Measurements from ENCODE around the gene ACTR1B. TPM values are rescaled to one million over a fixed set of nuclear protein-coding genes. Genes with fewer than 3 reads are reported as not detected.
"Not testable (repeated sequence)": the region's sequence is repeated elsewhere in the genome, so short reads cannot be mapped to it uniquely, and the experiment has no call there.

The ACTR1B gene
- polyA plus RNA-seq, 1 of the 3 experiments (the other 2 are of a cell fraction), result 51.5 TPM

DNA sequence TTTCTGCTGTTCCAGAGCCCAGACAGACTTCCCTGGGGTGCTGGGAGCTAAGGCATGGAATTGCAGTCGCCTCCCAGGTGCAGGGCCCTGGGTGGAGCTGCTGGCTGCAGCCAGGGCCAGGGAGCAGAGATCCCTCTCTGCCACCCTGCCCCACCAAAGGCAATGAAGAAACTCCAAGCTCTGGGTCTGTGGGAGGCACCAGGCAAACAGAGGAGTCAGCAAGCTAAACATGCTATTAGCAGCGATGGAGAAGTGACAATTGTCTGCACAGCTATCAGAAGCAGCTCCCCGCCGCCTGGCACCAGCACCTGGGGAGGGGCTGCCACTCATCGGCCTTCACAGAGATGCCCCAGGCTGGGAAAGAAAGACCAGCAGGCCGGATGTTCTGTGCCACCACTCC is 45.9 kb downstream of the ACTR1B start (continued):
- TF ChIP-seq USF2 (IDR thresholded peaks at IDR 0.05; ENCODE audit: borderline replicate concordance, low read depth, low read length) (no peak), MEF2A (IDR thresholded peaks at IDR 0.05; ENCODE audit: borderline replicate concordance, low read depth) (no peak), FOXM1 (IDR thresholded peaks at IDR 0.05; ENCODE audit: low read depth) (no peak), JUND (IDR thresholded peaks at IDR 0.05) (no peak), GABPA (IDR thresholded peaks at IDR 0.05; ENCODE audit: low read depth) (no peak), FOSL2 (IDR thresholded peaks at IDR 0.05; ENCODE audit: borderline replicate concordance, low read depth) (no peak), ZBTB33 (IDR thresholded peaks at IDR 0.05; ENCODE audit: borderline replicate concordance, low read depth) (no peak), ELF1 (IDR thresholded peaks at IDR 0.05) (no peak)
- TF ChIP-seq, protein P1, sequence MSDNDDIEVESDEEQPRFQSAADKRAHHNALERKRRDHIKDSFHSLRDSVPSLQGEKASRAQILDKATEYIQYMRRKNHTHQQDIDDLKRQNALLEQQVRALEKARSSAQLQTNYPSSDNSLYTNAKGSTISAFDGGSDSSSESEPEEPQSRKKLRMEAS (IDR thresholded peaks at IDR 0.05; ENCODE audit: low read depth), result no peak

GRCh38 chr2:97615746-97616145 is 48.1 kb downstream of the ACTR1B start:
- H2AFZ ChIP-seq (ENCODE audit: low read depth); H3F3A ChIP-seq (replicated peaks; ENCODE audit: insufficient read depth); H3K4me2 ChIP-seq; H4K20me1 ChIP-seq (ENCODE audit: insufficient read depth); H3K27me3 ChIP-seq (ENCODE audit: insufficient read depth); H3K4me1 ChIP-seq (ENCODE audit: control insufficient read depth in 1 of 2, insufficient read depth in 2 of 2, low read depth in 1 of 2, low read length in 1 of 2); H3K9me3 ChIP-seq; H3K9ac ChIP-seq; POLR2A ChIA-PET; H3K9me2 ChIP-seq; H3K4me3 ChIP-seq (ENCODE audit: low read depth in 2 of 2, low read length in 1 of 2); H3K79me2 ChIP-seq (ENCODE audit: insufficient read depth); H3K27ac ChIP-seq (ENCODE audit: low read depth in 2 of 2, low read length in 1 of 2); CTCF ChIA-PET; DNase-seq; H3K36me3 ChIP-seq (replicated peaks in 1 of 2; ENCODE audit: control insufficient read depth in 1 of 2, insufficient read depth in 2 of 2, low read length in 1 of 2): not testable (repeated sequence)
- no CpG with 5 or more reads among the region's 8 CpGs for WGBS (ENCODE audit: low lambda C conversion rate)

- H3K9ac ChIP-seq; H4K20me1 ChIP-seq (ENCODE audit: insufficient read depth); H3K4me1 ChIP-seq (ENCODE audit: control insufficient read depth in 1 of 2, insufficient read depth in 2 of 2, low read depth in 1 of 2, low read length in 1 of 2); H2AFZ ChIP-seq (ENCODE audit: low read depth); H3F3A ChIP-seq (replicated peaks; ENCODE audit: insufficient read depth); CTCF ChIA-PET; H3K27me3 ChIP-seq (ENCODE audit: insufficient read depth); H3K79me2 ChIP-seq (ENCODE audit: insufficient read depth); H3K4me2 ChIP-seq; H3K27ac ChIP-seq (ENCODE audit: low read depth in 2 of 2, low read length in 1 of 2); POLR2A ChIA-PET; H3K36me3 ChIP-seq (replicated peaks in 1 of 2; ENCODE audit: control insufficient read depth in 1 of 2, insufficient read depth in 2 of 2, low read length in 1 of 2); DNase-seq; H3K4me3 ChIP-seq (ENCODE audit: low read depth in 2 of 2, low read length in 1 of 2); H3K9me3 ChIP-seq; H3K9me2 ChIP-seq: not testable (repeated sequence)
- no CpG with 5 or more reads among the region's 7 CpGs for WGBS (ENCODE audit: low lambda C conversion rate)
Measured at GRCh38 chr2:97611895-97612294, 51.9 kb downstream of the ACTR1B start.

- H3K36me3 ChIP-seq (replicated peaks in 1 of 2; ENCODE audit: control insufficient read depth in 1 of 2, insufficient read depth in 2 of 2, low read length in 1 of 2); CTCF ChIA-PET; H2AFZ ChIP-seq (ENCODE audit: low read depth); H3K9me2 ChIP-seq; H3F3A ChIP-seq (replicated peaks; ENCODE audit: insufficient read depth); H3K9ac ChIP-seq; H3K9me3 ChIP-seq; H3K27ac ChIP-seq (ENCODE audit: low read depth in 2 of 2, low read length in 1 of 2); H3K4me1 ChIP-seq (ENCODE audit: control insufficient read depth in 1 of 2, insufficient read depth in 2 of 2, low read depth in 1 of 2, low read length in 1 of 2); H3K4me3 ChIP-seq (ENCODE audit: low read depth in 2 of 2, low read length in 1 of 2); H4K20me1 ChIP-seq (ENCODE audit: insufficient read depth); DNase-seq; POLR2A ChIA-PET; H3K79me2 ChIP-seq (ENCODE audit: insufficient read depth); H3K27me3 ChIP-seq (ENCODE audit: insufficient read depth); H3K4me2 ChIP-seq: not testable (repeated sequence)
- 53% methylated on average over 4 of the region's 4 CpGs for WGBS (ENCODE audit: low lambda C conversion rate)
Measured at GRCh38 chr2:97608745-97609144, 55.1 kb downstream of the ACTR1B start.

Small RNAs within 50 kb of the gene (small RNA-seq; reads per million reads assigned to genes)
- gene RNU4-8P, result 0 to 0.26 (median 0) reads per million in 7 experiments

Other genes starting within 250 kb of the ACTR1B start
- gene ANKRD36B, start 74.2 kb downstream of the ACTR1B start, polyA plus RNA-seq (2012; rRNA removed), result 3.8 and 5.2 TPM in 2 replicates
- 493 and 702 TPM in 2 replicates for gene COX5B, start 18.0 kb downstream of the ACTR1B start, polyA plus RNA-seq (2012; rRNA removed)
- 3.1 and 5.6 TPM in 2 replicates for gene C2orf92, start 5.7 kb upstream of the ACTR1B start, polyA plus RNA-seq (2012; rRNA removed)
- gene ZAP70, start 49.5 kb upstream of the ACTR1B start, polyA plus RNA-seq (2012; rRNA removed), result 0.05 and 0.08 TPM in 2 replicates